ENCODE measurements around the gene SBF1. TPM values are rescaled to one million over a fixed set of nuclear protein-coding genes. Genes with fewer than 3 reads are reported as not detected.

Gene SBF1
- total RNA-seq, 2 donors from 2014 or later = 89.9 to 90.1 TPM

DNA sequence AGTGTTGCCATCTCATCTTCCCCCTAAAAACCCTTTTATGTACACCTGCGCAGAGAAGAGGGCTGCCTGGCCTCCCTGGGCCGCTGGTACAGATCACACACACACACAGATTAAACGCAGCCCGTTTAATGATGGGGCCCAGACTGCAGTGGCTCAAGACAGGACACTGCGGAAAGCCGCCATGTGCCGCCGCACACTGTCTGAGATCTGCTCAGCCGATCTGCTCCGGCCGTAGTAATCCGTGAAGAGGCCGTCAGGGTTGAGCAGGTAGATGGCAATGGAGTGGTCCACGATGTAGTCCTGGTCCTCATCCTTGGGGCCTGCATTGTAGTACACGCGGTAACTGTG lies 48.6 kb upstream of the SBF1 start:
- Mint-ChIP-seq H3K27ac (no peak overlapping the region), H3K9me3 (no peaks in the 10 kb centered on the region), H3K36me3 (ENCODE audit: low read depth) (peaks cover 18% of the 10 kb centered on the region), H3K4me1 (peaks cover 9% of the 10 kb centered on the region), H3K27me3 (ENCODE audit: insufficient read depth) (peaks cover 16% of the 10 kb centered on the region), H3K4me3 (peak overlapping the region; percentile 8)
- H3K9ac ChIP-seq (ENCODE audit: extremely low read depth, low read length, poor library complexity, severe bottlenecking) = no peak overlapping the region
- H3K27me3 ChIP-seq (ENCODE audit: control insufficient read depth, insufficient read depth, low read length, poor library complexity, severe bottlenecking) = peaks cover 5% of the 10 kb centered on the region
- no peak for DNase-seq
- WGBS, 2 experiments (ENCODE audit: insufficient coverage in 1 of 2, insufficient read length in 1 of 2) = 95 to 96% methylated on average over 15 to 16 of the region's 16 CpGs
- no peak overlapping the region for H3K27ac ChIP-seq (ENCODE audit: low read depth, low read length)
- no peak overlapping the region for H3K4me3 ChIP-seq (ENCODE audit: low read length)
- H3K4me1 ChIP-seq (ENCODE audit: control insufficient read depth, insufficient read depth, low read length) = no peaks in the 10 kb centered on the region
- H3K9me3 ChIP-seq (ENCODE audit: control insufficient read depth, low read length) = no peaks in the 10 kb centered on the region
- peaks cover 25% of the 10 kb centered on the region for H3K36me3 ChIP-seq (ENCODE audit: control insufficient read depth, insufficient read depth, low read length)
- TF ChIP-seq, protein P1, sequence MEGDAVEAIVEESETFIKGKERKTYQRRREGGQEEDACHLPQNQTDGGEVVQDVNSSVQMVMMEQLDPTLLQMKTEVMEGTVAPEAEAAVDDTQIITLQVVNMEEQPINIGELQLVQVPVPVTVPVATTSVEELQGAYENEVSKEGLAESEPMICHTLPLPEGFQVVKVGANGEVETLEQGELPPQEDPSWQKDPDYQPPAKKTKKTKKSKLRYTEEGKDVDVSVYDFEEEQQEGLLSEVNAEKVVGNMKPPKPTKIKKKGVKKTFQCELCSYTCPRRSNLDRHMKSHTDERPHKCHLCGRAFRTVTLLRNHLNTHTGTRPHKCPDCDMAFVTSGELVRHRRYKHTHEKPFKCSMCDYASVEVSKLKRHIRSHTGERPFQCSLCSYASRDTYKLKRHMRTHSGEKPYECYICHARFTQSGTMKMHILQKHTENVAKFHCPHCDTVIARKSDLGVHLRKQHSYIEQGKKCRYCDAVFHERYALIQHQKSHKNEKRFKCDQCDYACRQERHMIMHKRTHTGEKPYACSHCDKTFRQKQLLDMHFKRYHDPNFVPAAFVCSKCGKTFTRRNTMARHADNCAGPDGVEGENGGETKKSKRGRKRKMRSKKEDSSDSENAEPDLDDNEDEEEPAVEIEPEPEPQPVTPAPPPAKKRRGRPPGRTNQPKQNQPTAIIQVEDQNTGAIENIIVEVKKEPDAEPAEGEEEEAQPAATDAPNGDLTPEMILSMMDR (conservative IDR thresholded peaks at IDR 0.05) = no peak

DNA sequence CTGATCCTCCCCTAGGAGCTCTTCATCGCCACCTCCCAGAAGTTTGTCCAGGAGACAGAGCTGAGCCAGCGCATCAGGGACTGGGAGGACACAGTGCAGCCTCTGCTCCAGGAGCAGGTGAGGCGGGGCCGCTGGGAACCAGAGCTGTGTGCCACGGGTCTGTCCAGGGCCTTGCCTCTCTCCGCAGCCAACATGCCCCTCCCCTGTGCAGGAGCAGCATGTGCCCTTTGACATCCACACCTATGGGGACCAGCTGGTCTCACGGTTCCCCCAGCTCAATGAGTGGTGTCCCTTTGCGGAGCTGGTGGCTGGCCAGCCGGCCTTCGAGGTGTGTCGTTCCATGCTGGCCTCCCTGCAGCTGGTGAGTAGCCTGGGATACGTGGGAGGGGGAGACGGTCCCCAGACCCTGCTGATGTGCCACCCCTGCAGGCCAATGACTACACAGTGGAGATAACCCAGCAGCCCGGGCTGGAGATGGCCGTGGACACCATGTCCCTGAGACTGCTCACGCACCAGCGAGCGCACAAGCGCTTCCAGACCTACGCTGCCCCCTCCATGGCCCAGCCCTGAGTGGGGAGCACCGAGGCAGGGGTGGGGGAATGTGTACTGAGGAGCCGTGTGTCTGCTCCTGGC lies 48.1 kb upstream of the SBF1 start:
- Histone ChIP-seq H3K27ac (ENCODE audit: low read depth, low read length) (no peak overlapping the region), H3K4me3 (ENCODE audit: low read length) (no peak overlapping the region), H3K9me3 (ENCODE audit: control insufficient read depth, low read length) (no peaks in the 10 kb centered on the region), H3K27me3 (ENCODE audit: control insufficient read depth, insufficient read depth, low read length, poor library complexity, severe bottlenecking) (peaks cover under 1% of the 10 kb centered on the region), H3K36me3 (ENCODE audit: control insufficient read depth, insufficient read depth, low read length) (peaks cover 25% of the 10 kb centered on the region), H3K4me1 (ENCODE audit: control insufficient read depth, insufficient read depth, low read length) (no peaks in the 10 kb centered on the region), H3K9ac (ENCODE audit: extremely low read depth, low read length, poor library complexity, severe bottlenecking) (no peak overlapping the region)
- DNase-seq = no peak
- WGBS, 2 experiments (ENCODE audit: insufficient coverage in 1 of 2, insufficient read length in 1 of 2) = 95 to 96% methylated on average over 12 to 22 of the region's 22 CpGs
- no peaks in the 10 kb centered on the region for H3K9me3 Mint-ChIP-seq
- TF ChIP-seq, protein P1 (conservative IDR thresholded peaks at IDR 0.05) = no peak
- peaks cover 11% of the 10 kb centered on the region for H3K27me3 Mint-ChIP-seq (ENCODE audit: insufficient read depth)
- H3K27ac Mint-ChIP-seq = no peak overlapping the region
- peaks cover 18% of the 10 kb centered on the region for H3K36me3 Mint-ChIP-seq (ENCODE audit: low read depth)
- peaks cover 9% of the 10 kb centered on the region for H3K4me1 Mint-ChIP-seq
- H3K4me3 Mint-ChIP-seq = peak overlapping the region; percentile 8

DNA sequence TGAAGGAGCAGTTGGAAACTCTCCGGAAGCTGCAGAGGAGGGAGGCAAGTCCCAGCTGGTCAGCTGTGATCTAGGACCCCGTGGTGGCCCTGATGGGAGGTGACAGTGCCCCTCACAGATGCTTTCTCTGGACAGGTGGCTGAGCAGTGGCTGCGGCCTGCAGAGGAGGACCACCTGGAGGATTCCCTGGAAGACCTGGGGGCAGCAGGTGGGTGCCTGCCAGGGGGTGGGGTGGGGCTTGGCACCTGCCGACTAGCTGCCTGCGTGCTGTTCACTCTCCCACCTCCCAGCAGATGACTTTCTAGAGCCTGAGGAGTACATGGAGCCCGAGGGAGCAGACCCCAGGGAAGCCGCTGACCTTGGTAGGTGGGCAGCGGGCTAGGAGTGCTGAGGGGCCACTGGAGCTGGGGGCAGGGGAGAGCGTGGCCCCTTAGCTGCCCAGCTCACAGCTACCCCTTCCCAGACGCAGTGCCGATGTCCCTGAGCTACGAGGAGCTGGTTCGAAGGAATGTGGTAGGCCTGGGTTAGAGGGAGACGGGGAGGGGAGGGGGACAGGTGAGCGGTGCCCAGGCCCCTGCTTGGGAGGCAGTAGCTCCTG lies 47.5 kb upstream of the SBF1 start:
- no peak overlapping the region for H3K27ac ChIP-seq (ENCODE audit: low read depth, low read length)
- H3K9me3 Mint-ChIP-seq = no peaks in the 10 kb centered on the region
- no peak overlapping the region for H3K27ac Mint-ChIP-seq
- H3K9ac ChIP-seq (ENCODE audit: extremely low read depth, low read length, poor library complexity, severe bottlenecking) = no peak overlapping the region
- peaks cover 5% of the 10 kb centered on the region for H3K27me3 Mint-ChIP-seq (ENCODE audit: insufficient read depth)
- H3K4me3 Mint-ChIP-seq = no peak overlapping the region
- peaks cover 9% of the 10 kb centered on the region for H3K4me1 Mint-ChIP-seq
- H3K4me3 ChIP-seq (ENCODE audit: low read length) = no peak overlapping the region
- H3K27me3 ChIP-seq (ENCODE audit: control insufficient read depth, insufficient read depth, low read length, poor library complexity, severe bottlenecking) = no peaks in the 10 kb centered on the region
- WGBS, 2 experiments (ENCODE audit: insufficient coverage in 1 of 2, insufficient read length in 1 of 2) = 95% methylated on average over 6 to 15 of the region's 15 CpGs
- H3K9me3 ChIP-seq (ENCODE audit: control insufficient read depth, low read length) = no peaks in the 10 kb centered on the region
- TF ChIP-seq, protein P1 (conservative IDR thresholded peaks at IDR 0.05) = no peak
- H3K36me3 ChIP-seq (ENCODE audit: control insufficient read depth, insufficient read depth, low read length) = peaks cover 25% of the 10 kb centered on the region
- H3K4me1 ChIP-seq (ENCODE audit: control insufficient read depth, insufficient read depth, low read length) = no peaks in the 10 kb centered on the region
- DNase-seq = no peak
- H3K36me3 Mint-ChIP-seq (ENCODE audit: low read depth) = peaks cover 22% of the 10 kb centered on the region
